MV-4-11 (cell line): ENCODE data around the gene TRIM72.
A peak's percentile ranks its signal among the peaks of the same experiment; 100 is the strongest.
"Not testable (repeated sequence)": the region's sequence is repeated elsewhere in the genome, so short reads cannot be mapped to it uniquely, and the experiment has no call there.

Experiments used
- DNase-seq: peaks from one replicate; lab custom pipeline; 2025; lab: John Stamatoyannopoulos, UW

TRIM72 gene, protein sequence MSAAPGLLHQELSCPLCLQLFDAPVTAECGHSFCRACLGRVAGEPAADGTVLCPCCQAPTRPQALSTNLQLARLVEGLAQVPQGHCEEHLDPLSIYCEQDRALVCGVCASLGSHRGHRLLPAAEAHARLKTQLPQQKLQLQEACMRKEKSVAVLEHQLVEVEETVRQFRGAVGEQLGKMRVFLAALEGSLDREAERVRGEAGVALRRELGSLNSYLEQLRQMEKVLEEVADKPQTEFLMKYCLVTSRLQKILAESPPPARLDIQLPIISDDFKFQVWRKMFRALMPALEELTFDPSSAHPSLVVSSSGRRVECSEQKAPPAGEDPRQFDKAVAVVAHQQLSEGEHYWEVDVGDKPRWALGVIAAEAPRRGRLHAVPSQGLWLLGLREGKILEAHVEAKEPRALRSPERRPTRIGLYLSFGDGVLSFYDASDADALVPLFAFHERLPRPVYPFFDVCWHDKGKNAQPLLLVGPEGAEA

DNA sequence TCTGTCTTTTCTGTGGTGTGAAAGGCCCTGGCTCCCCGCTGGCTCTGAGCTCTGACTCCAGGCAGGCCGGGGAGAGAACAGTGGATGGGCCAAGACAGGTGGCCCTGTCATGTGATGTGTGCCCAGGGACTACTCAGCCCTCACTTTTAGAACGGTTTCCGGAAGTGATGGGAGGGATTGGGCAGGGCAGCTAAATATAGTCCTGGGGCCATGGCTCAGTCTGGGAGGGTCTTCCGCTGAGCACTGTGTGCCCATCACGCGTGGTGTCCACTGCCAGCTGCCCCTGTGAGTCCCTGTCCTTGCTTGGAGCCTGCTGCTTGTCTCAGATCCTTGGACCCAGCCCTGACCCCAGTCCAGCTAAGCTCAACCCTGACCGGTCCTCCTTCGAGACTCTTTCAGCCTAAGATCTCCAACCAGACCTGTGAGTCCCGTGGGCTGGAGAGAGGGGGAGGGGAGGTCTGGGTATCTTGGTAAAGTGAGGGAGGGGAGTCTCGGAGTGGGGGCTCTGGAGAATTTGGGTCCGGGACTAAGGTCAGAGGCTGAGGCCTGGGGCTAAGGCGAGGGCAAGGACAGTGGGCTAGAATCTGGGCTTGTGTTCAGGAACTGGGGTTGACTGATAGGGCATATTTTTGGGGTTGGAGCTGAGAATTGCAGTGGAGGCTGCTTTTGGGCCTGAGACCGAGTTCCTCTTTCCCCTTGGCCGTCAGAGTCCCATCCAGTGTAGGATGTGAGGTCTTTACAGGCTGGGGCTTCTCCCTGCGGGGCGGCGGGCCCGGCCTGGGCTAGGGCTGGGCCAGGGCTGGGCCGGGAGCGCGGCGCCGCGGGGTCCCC is at the start of gene TRIM72:
Gene TRIM72, plus strand, starts transcription at position 243 of the 831 bp plus-strand sequence. CDS start 620 bp downstream, outside the sequence.
- DNase-seq = no peak

DNA sequence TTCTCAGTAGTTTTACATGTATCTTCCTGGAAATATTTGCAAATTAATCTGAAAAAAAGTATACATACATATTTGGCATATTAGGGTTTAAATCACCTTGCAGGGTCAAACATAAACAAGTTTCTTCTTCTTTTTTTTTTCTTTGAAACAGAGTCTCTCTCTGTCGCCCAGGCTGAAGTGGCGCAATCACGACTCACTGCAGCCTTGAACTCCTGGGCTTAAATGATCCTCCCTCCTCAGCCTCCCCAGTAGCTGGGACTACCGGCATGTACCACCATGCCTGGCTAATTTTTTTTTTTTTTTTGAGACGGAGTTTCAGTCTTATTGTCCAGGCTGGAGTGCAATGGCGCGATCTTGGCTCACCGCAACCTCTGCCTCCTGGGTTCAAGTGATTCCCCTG is 46.6 kb upstream of the TRIM72 start:
- peak; percentile 50 for DNase-seq

DNA sequence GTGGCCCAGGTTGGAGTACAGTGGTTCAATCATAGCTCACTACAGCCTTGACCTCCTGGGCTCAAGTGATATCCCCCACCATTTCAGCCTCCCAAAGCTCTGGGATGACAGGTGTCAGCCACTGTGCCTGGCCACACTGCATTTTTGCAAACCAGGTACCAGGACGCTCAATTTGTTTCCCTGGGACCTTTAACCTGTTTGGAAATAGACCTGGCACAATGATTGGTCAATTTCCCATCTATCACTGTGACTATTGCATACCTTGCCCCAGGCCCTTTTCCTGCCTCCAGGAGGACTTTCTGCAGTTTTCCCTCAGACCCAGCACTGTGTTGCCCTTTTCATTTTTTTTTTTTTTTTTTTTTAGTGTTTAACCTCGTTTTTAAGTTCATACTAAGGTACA is 45.1 kb upstream of the TRIM72 start:
- no peak for DNase-seq

DNA sequence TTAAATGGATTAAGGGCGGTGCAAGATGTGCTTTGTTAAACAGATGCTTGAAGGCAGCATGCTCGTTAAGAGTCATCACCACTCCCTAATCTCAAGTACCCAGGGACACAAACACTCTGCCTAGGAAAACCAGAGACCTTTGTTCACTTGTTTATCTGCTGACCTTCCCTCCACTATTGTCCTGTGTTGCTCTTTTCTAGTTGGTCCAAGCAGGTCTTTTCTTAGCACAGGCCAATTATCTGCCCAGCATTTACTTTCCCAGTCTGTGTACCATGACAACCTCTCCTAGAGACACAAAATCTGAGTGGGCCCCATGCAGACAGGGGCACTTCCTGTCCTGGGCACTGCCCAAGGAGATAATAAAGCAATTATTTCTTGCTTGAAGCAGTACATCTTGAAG is 43.9 kb upstream of the TRIM72 start:
- not testable (repeated sequence) for DNase-seq

DNA sequence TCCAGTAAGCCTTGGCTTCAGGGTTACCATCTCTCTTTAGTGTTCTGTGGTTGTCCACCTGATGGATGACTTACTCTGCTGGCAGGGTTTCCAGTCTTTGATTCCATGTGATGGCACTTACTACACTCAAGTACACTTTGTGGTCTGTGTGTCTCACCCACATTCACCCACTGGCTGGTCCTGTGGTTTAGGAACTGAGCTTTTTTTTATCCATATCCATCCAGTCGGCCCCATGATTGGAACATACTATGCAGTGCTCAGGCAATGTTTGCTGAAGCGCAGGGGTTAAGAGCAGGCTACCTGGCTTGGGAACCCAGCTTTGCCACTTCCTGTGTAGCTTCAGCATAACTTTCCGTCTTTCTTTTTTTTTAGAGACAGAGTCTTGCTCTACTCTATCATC is 36.8 kb upstream of the TRIM72 start:
- DNase-seq = peak; percentile 96

DNA sequence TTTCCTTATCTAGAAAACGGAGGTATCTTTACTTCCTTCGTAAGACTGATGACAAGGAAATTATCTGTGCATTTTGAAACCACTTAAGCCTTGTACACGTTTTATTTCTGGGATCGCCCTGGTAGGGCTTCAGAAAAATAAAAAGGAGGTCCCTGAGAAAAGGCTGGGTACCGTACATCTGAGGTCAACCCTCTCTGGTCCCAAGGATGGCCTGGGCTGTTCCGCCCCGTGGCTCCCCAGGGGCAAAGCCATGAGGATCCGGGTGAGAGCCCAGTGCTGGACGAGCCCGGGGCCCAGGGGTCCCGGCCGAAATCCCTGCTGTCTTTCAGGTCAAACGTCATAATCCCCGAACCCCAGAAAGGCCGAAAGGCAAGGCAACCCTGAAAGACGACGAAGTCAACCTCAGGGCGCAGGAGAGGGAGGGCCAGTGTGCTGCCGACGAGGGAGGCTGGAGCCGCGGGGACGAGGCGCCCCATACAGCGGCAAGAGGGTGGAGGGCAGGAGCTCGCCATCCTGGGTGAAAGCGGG is 34.6 kb upstream of the TRIM72 start:
- DNase-seq = no peak

DNA sequence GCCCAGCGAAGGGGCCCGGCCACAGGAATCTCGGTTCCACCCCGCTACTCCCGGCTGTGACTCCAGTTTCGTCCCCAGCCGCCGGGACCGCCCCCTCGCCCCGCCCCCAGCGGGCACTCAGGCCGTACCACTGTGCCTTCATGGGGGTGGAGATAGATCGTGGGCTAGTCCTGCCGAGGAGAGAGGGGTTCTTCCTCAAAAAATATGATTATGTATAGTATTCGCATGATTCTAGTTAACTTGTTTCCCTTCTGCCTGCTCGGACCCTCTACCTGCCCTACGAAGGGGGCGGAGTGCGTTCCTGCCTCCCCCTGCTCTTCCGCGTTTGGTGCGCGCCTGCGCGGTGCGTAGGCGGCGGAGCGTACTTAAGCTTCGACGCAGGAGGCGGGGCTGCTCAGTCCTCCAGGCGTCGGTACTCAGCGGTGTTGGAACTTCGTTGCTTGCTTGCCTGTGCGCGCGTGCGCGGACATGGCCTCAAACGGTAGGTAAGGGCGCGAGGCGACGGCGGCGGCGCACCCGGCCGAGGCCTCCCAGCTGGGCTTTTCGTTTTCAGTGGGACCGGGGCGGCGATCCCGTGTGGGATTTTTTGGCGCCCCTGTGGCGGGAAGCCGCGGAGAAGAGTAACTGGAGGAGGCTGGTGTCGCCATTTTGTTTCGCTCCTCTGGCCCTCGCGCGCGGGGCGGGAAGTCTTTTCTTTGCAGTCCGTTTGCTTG is 34.0 kb upstream of the TRIM72 start, which contains the start of gene FUS:
Gene FUS, plus strand, starts transcription at position 393 of the 713 bp plus-strand sequence. Its CDS starts 76 bp downstream, at position 469.
- peak; percentile 78 for DNase-seq

DNA sequence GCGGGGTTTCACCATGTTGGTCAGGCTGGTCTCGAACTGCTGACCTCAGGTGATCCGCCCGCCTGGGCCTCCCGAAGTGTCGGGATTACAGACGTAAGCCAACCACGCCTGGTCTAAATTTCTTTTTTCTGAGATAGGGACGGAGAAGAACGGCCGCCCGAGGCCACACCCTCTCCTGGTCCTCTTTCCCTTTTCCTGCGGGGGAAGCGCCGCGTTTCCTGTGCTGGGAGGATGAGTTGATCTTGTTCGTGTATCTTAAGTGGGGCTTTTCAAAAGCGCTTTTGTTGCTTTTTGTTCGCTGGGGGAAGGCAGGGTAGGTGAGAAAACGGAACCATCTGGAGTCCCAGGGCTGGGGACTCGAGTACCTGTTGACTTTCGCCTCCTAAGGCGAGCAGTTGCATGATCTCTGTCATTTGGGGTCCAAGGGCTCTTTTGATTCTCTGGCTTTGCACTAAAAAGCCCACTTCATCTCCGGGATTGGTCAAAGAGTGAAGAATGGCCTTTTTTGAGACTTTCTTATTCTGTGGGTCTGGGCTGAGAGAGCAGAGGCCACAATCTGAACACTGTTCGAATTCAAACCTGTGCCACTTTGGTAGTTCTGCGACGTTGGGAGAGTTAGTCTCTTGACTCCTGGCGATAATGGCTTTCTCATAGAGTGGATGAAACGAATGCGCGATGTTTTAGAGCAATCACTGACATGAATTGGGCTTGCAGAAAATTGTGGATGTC is 32.7 kb upstream of the TRIM72 start:
- DNase-seq = peak; percentile 48

DNA sequence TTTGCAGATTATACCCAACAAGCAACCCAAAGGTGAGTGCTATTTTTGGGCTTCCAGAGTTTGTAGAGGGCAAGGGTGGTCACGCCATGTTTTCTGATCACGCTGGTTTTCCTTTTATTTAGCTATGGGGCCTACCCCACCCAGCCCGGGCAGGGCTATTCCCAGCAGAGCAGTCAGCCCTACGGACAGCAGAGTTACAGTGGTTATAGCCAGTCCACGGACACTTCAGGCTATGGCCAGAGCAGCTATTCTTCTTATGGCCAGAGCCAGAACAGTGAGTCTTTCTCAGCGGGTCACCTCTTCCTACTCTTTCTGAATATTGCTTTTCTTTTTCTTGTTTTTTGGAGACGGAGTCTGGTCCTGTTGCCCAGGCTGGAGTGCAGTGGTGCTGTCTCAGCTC is 31.5 kb upstream of the TRIM72 start:
- DNase-seq = no peak

DNA sequence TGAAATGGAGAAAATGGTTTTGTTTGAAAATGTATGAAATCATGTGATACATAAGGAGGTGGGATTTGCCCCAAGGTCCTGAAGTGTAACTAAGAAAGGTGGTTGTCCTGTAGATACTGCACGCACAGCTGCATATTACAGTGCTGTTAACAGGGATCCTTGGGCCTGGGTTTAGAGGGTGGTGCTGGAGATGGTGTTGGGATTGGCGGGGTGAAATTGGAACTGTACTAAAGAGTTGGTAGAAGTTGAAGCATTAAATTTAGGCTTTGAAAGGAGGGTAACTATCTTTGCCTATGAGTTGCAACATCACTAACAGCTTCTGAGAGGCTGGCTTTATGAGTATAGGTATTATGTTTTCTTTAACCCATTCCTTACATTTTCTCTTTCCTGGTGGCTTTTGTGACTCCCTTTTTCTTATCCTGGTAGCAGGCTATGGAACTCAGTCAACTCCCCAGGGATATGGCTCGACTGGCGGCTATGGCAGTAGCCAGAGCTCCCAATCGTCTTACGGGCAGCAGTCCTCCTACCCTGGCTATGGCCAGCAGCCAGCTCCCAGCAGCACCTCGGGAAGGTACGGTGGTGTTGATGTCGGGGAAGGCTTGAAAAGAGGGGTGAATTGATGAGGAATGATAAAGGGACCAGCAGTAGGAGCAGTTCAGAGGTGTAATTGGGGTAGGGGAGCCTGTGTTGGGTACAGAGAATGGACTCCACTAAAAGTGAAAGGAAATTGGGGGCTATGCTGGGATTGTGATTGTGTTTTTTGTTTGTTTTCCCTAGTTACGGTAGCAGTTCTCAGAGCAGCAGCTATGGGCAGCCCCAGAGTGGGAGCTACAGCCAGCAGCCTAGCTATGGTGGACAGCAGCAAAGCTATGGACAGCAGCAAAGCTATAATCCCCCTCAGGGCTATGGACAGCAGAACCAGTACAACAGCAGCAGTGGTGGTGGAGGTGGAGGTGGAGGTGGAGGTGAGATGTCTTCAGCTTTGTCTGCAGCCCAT is 30.2 kb upstream of the TRIM72 start:
- DNase-seq = no peak

DNA sequence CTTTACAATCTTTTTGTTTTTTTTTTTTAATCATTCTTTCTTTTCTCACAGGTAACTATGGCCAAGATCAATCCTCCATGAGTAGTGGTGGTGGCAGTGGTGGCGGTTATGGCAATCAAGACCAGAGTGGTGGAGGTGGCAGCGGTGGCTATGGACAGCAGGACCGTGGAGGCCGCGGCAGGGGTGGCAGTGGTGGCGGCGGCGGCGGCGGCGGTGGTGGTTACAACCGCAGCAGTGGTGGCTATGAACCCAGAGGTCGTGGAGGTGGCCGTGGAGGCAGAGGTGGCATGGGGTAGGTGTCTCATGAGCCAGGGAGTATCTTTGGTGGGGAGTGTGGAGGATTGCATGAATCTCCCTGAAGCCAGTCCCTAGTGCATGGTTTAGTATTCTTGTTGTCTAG is 29.0 kb upstream of the TRIM72 start:
- DNase-seq = no peak

DNA sequence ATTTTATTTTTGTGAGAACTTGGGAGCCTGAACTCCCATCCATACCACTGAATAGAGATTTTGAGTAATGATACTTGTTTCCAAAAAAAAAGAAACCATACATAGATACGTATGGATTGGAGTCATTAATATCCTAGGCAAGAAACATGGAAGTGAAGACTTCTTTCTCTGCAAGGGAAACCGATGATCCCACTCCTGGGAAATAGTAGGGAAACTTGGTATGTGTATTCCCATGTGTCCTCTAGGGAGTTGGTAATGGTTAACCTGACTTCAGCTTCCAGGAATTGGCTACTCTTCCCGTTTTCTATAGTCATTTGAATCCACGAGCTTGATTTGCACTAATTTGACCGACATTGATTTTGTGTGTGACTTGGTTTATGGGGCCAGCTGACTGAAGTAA is 28.6 kb upstream of the TRIM72 start:
- DNase-seq = no peak

DNA sequence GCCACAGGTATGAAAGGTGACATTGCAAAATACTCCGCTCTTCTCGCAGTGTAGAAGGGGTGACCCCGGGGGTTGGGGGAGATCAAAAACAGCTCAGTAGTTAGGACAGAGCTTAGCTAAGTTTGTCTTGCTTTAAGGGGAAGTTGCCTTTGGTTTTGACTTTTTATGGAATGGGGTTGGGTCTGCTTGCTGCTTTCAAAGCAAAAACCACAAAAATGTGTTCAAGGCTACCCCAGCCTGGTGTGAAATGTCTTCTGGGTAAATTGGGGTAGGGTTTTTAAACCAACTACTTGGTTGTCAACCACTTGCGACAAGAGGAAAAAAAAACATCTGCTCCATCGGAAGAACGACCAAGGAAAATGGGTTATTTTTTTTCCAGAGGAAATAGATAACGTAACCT is 27.7 kb upstream of the TRIM72 start:
- peak; percentile 81 for DNase-seq

DNA sequence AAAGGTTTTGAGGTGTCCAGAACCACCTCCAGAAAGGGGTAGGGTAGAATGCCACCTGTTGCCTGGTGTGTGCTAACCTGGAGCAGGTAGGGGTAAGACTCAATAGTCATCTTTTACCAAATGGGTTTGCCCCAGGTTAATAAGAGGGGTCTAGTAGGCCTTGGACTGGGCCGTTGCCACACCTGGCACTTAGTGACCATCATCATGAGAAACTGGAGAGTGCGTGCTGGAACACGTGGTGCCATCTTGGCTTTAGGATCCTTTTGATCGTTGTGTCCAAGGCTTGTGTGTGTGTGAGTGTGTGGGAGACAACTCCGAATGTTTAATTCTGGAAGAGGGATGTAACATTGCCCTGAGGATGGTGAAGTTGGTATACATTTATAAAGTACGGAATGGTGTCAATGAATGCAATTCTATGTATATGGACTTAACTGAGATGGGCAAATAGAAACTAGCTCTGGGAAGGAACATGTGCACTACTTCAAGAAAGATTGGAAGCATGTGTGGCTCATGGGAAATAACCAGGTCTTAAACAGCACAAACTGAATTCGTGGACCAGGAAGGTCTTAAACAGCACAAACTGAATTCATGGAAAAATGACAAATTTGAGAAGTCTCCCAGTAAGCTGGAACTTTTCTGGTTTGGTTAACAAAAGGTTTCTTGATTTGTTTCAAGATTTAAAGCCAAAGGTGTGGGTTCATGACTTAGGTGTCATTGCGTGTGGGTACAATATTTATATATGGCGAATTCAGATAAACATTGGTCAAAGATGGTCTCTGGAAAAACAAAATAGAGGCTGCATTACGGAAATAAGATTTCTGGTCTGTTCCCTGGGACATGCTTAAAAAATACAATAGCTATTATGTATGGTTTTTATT is 26.8 kb upstream of the TRIM72 start:
- DNase-seq = no peak

DNA sequence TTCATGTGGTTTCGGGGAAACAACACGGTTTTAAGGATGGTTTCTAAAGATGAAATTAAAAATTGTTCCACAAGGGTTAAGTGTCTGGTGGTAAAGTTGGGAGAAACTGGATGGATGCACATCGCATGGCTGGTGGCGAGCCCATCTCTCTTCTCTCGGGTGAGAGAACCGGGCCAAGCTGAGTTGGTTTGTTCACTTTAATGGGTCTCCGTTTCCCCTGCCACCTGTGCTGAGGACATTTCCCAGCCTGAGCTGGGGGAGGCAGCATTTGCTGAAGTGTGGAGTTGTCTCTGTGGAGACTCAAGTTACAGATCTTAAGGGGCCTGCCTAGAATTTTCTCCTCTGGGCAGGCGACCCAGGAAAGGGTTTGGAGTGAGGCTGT is 26.1 kb upstream of the TRIM72 start:
- DNase-seq = no peak

DNA sequence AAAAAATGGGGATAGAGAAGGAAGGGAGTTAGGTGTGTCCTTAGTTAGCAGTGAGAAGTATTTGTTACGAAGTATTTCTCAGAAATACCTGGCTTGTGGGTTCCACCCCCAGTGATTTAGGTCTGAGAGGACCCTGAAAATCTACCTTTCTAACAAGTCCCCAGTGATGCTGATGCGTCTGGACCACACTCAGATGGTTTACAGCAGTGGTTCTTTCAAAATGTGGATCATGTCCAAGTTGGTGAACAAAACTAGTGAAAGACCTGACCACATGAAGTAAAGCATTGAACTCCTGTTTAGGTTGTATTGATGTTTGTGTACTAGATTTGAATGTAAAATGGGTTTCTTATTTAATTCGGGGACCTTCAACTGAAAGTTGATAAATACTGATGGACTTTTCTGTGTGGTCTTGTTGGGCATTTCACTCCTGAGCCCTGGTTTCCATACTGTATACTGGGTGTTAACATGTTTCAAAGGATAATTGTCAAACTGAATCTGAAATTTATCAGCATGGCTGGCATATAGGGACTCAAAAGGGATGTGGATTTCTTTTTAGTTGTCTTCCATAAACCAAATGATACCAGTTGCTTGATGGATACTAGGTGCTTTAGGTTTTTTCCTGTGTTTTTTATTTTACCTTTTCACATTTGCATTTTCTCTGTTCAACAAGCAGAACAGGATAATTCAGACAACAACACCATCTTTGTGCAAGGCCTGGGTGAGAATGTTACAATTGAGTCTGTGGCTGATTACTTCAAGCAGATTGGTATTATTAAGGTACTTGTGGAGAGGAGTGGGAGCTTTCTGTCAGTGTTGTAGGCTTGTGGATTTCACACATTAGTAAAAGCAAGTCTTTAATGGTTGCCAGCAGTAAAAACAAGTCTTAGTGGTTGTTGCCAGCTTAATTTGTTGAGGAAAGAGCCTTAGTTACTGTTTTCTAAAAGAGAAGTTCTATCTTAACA is 25.2 kb upstream of the TRIM72 start:
- DNase-seq = no peak

DNA sequence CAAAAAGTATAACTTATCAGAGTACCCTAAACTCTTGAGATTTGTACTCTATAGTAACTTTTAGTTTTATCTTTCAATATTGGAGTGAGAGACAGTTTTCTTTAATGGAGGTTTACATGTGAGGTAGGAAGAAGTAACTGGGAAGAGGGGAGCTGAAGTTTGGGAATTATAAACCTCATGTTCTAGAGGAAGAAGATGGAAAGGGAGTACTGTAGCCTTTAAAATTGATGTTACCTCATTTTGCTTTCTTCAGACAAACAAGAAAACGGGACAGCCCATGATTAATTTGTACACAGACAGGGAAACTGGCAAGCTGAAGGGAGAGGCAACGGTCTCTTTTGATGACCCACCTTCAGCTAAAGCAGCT is 24.5 kb upstream of the TRIM72 start:
- no peak for DNase-seq

DNA sequence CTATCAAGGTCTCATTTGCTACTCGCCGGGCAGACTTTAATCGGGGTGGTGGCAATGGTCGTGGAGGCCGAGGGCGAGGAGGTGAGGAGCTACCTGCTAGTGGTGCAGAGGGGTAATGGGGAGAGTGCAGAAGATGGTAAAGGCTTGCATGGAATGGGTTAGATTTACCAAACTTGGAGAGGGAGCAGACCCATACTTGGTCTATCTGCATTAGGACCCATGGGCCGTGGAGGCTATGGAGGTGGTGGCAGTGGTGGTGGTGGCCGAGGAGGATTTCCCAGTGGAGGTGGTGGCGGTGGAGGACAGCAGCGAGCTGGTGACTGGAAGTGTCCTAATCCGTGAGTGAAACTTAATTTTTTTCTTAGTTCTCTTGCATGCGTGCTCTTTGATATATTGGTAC is 23.9 kb upstream of the TRIM72 start:
- no peak for DNase-seq
